ENCODE data around the gene KMT2C. TPM values are rescaled to one million over a fixed set of nuclear protein-coding genes. Genes with fewer than 3 reads are reported as not detected.
"Not testable (repeated sequence)": the region's sequence is repeated elsewhere in the genome, so short reads cannot be mapped to it uniquely, and the experiment has no call there.

Gene KMT2C
- total RNA-seq, 1 experiment from 2014 or later, result 54.3 TPM

GRCh38 chr7:152443586-152443985, 7.8 kb upstream of the KMT2C start:
- no peaks in the 10 kb centered on the region for H3K36me3 ChIP-seq (ENCODE audit: low read depth)
- BruUV-seq (replicated peaks), result no TSS peak
- no peaks in the 10 kb centered on the region for H3F3A ChIP-seq (ENCODE audit: insufficient read depth, low read depth)
- no peak overlapping the region for H2AFZ ChIP-seq
- H4K20me1 ChIP-seq (ENCODE audit: insufficient read depth), result no peaks in the 10 kb centered on the region
- no peak overlapping the region for H3K4me3 ChIP-seq
- H3K27ac ChIP-seq, result no peak overlapping the region
- TF ChIP-seq EZH2 (IDR thresholded peaks at IDR 0.05; ENCODE audit: low read depth) (no peak), CTCF (conservative IDR thresholded peaks at IDR 0.05) (no peak)
- no peaks in the 10 kb centered on the region for H3K9me3 ChIP-seq (ENCODE audit: insufficient read depth, low read depth)
- CTCF ChIA-PET, result no interaction called here
- no peak overlapping the region for H3K4me2 ChIP-seq
- no peaks in the 10 kb centered on the region for H3K4me1 ChIP-seq (replicated peaks; ENCODE audit: insufficient read depth)
- H3K9me2 ChIP-seq (ENCODE audit: insufficient read depth), result no peaks in the 10 kb centered on the region
- H3K79me2 ChIP-seq (ENCODE audit: low read depth), result no peaks in the 10 kb centered on the region
- intact Hi-C loops (cut with micrococcal nuclease; ENCODE audit: unreplicated experiment), result no loop called here
- DNase-seq, result no peak
- no peaks in the 10 kb centered on the region for H3K27me3 ChIP-seq (ENCODE audit: insufficient read depth, low read depth)
- POLR2A ChIA-PET (ENCODE audit: unreplicated experiment), result no interaction called here

GRCh38 chr7:152442330-152442835, 6.6 kb upstream of the KMT2C start:
- Histone ChIP-seq H3K4me1 (replicated peaks; ENCODE audit: insufficient read depth) (no peaks in the 10 kb centered on the region), H3K9me3 (ENCODE audit: insufficient read depth, low read depth) (no peaks in the 10 kb centered on the region), H3K4me2 (no peak overlapping the region), H3K27me3 (ENCODE audit: insufficient read depth, low read depth) (no peaks in the 10 kb centered on the region), H3K36me3 (ENCODE audit: low read depth) (no peaks in the 10 kb centered on the region), H2AFZ (no peak overlapping the region), H3K4me3 (no peak overlapping the region), H3K27ac (no peak overlapping the region), H3F3A (ENCODE audit: insufficient read depth, low read depth) (peaks cover 7% of the 10 kb centered on the region; the same call in 1 of the 2 replicates), H3K9me2 (ENCODE audit: insufficient read depth) (no peaks in the 10 kb centered on the region), H4K20me1 (ENCODE audit: insufficient read depth) (no peaks in the 10 kb centered on the region), H3K79me2 (ENCODE audit: low read depth) (no peaks in the 10 kb centered on the region)
- no peak for TF ChIP-seq CTCF (conservative IDR thresholded peaks at IDR 0.05)
- TF ChIP-seq EZH2 (IDR thresholded peaks at IDR 0.05; ENCODE audit: low read depth), result no peak
- ChIA-PET POLR2A (ENCODE audit: unreplicated experiment) (no interaction called here), CTCF (no interaction called here)
- intact Hi-C loops (cut with micrococcal nuclease; ENCODE audit: unreplicated experiment), result no loop called here
- DNase-seq, result no peak
- no TSS peak for BruUV-seq (replicated peaks)

GRCh38 chr7:152441810-152442209, 6.0 kb upstream of the KMT2C start:
- H3K36me3 ChIP-seq (ENCODE audit: low read depth); H3K4me2 ChIP-seq; H3K27ac ChIP-seq; H3K4me1 ChIP-seq (replicated peaks; ENCODE audit: insufficient read depth); intact Hi-C loops (cut with micrococcal nuclease; ENCODE audit: unreplicated experiment); H3F3A ChIP-seq (ENCODE audit: insufficient read depth, low read depth); H2AFZ ChIP-seq; CTCF ChIA-PET; H3K27me3 ChIP-seq (ENCODE audit: insufficient read depth, low read depth); BruUV-seq (replicated peaks); H4K20me1 ChIP-seq (ENCODE audit: insufficient read depth); POLR2A ChIA-PET (ENCODE audit: unreplicated experiment); DNase-seq; H3K4me3 ChIP-seq; H3K9me3 ChIP-seq (ENCODE audit: insufficient read depth, low read depth); H3K9me2 ChIP-seq (ENCODE audit: insufficient read depth); H3K79me2 ChIP-seq (ENCODE audit: low read depth): not testable (repeated sequence)

- H4K20me1 ChIP-seq (ENCODE audit: insufficient read depth); H3K27me3 ChIP-seq (ENCODE audit: insufficient read depth, low read depth); H3K4me1 ChIP-seq (replicated peaks; ENCODE audit: insufficient read depth); POLR2A ChIA-PET (ENCODE audit: unreplicated experiment); H3F3A ChIP-seq (ENCODE audit: insufficient read depth, low read depth); H3K9me2 ChIP-seq (ENCODE audit: insufficient read depth); H3K27ac ChIP-seq; H3K79me2 ChIP-seq (ENCODE audit: low read depth); H3K4me2 ChIP-seq; BruUV-seq (replicated peaks); H3K4me3 ChIP-seq; H3K9me3 ChIP-seq (ENCODE audit: insufficient read depth, low read depth); DNase-seq; intact Hi-C loops (cut with micrococcal nuclease; ENCODE audit: unreplicated experiment); H3K36me3 ChIP-seq (ENCODE audit: low read depth): not testable (repeated sequence)
- CTCF ChIA-PET, result interaction anchor here (0.6 kb wide), 1 partner anchor 24 kb away, joined by 4 read pairs; no protein-coding TSS in a partner anchor
- H2AFZ ChIP-seq, result 0 out of 2 replicates have a peak overlapping the region, but pooled peaks have one; percentile 27
Measured at GRCh38 chr7:152441168-152441567, 5.4 kb upstream of the KMT2C start.

- BruUV-seq (replicated peaks); H2AFZ ChIP-seq; H3K9me2 ChIP-seq (ENCODE audit: insufficient read depth); DNase-seq; H3K27ac ChIP-seq; POLR2A ChIA-PET (ENCODE audit: unreplicated experiment); H3K36me3 ChIP-seq (ENCODE audit: low read depth); CTCF ChIA-PET; H3K9me3 ChIP-seq (ENCODE audit: insufficient read depth, low read depth); H3F3A ChIP-seq (ENCODE audit: insufficient read depth, low read depth); H3K4me2 ChIP-seq; H3K27me3 ChIP-seq (ENCODE audit: insufficient read depth, low read depth); H3K4me3 ChIP-seq: not testable (repeated sequence)
- intact Hi-C loops (cut with micrococcal nuclease; ENCODE audit: unreplicated experiment), result loop anchor here (10.0 kb wide), 1 partner anchor 237 kb away; the partner anchor contains the start of gene XRCC2
- peaks cover 12% of the 10 kb centered on the region for H4K20me1 ChIP-seq (ENCODE audit: insufficient read depth)
- peaks cover 21% of the 10 kb centered on the region for H3K79me2 ChIP-seq (ENCODE audit: low read depth)
- H3K4me1 ChIP-seq (replicated peaks; ENCODE audit: insufficient read depth), result peaks cover 10% of the 10 kb centered on the region
Measured at GRCh38 chr7:152438017-152438416, 2.2 kb upstream of the KMT2C start.

- TSS peak; percentile 78 for BruUV-seq (replicated peaks)
- DNase-seq; CTCF ChIA-PET; H3F3A ChIP-seq (ENCODE audit: insufficient read depth, low read depth); H3K27me3 ChIP-seq (ENCODE audit: insufficient read depth, low read depth); H3K36me3 ChIP-seq (ENCODE audit: low read depth); H3K9me2 ChIP-seq (ENCODE audit: insufficient read depth); H3K9me3 ChIP-seq (ENCODE audit: insufficient read depth, low read depth): not testable (repeated sequence)
- peaks cover 17% of the 10 kb centered on the region for H4K20me1 ChIP-seq (ENCODE audit: insufficient read depth)
- peak overlapping the region; percentile 67 for H3K4me3 ChIP-seq
- POLR2A ChIA-PET (ENCODE audit: unreplicated experiment), result interaction anchor here (0.6 kb wide), 1 partner anchor 151 kb away, joined by 10 read pairs; no protein-coding TSS in a partner anchor
- peaks cover 31% of the 10 kb centered on the region for H3K79me2 ChIP-seq (ENCODE audit: low read depth)
- peaks cover 20% of the 10 kb centered on the region for H3K4me1 ChIP-seq (replicated peaks; ENCODE audit: insufficient read depth)
- peak overlapping the region; percentile 43 for H3K27ac ChIP-seq
- intact Hi-C loops (cut with micrococcal nuclease; ENCODE audit: unreplicated experiment), result loop anchor here (1.0 to 10.0 kb wide), 2 partner anchors 26 to 238 kb away; partner anchors contain the start of gene XRCC2
- H3K4me2 ChIP-seq, result peak overlapping the region; percentile 76
- H2AFZ ChIP-seq, result peak overlapping the region; percentile 83
Measured at GRCh38 chr7:152436931-152437575, 1.2 kb upstream of the KMT2C start.
